Measurements from ENCODE around the gene BUD31. TPM values are rescaled to one million over a fixed set of nuclear protein-coding genes. Genes with fewer than 3 reads are reported as not detected.
"Not testable (repeated sequence)": the region's sequence is repeated elsewhere in the genome, so short reads cannot be mapped to it uniquely, and the experiment has no call there.

BUD31 gene
- total RNA-seq, 1 donor from 2014 or later: 121 TPM

DNA sequence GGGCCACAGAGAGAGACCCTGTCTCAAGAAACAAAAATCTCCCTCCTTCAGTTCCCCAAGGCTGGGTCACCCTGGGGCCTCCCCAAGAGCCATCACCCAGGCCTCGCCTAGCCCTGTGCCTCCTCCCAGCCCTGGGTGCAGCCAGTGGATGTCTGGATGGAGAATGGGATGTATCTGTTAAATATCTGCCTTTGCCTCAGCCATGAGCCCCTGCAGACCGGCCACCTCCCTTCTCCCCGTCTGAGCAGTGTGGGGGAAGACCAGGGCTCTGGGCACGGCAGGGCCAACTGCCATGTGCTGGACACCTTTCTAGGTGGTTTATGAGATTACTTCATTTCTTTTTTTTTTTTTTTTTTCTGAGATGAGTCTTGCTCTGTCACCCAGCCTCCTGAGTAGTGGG, 24.2 kb upstream of the BUD31 start:
- Histone ChIP-seq H3K27me3 (ENCODE audit: control insufficient read depth, insufficient read depth, low read length) (no peaks in the 10 kb centered on the region), H3K4me3 (ENCODE audit: low read depth, low read length) (no peak overlapping the region), H3K36me3 (ENCODE audit: control insufficient read depth, insufficient read depth, low read length) (peaks cover 45% of the 10 kb centered on the region)
- DNase-seq (ENCODE audit: low read depth) (no peak), FAIRE-seq (no peak)
- TF ChIP-seq, protein P1, sequence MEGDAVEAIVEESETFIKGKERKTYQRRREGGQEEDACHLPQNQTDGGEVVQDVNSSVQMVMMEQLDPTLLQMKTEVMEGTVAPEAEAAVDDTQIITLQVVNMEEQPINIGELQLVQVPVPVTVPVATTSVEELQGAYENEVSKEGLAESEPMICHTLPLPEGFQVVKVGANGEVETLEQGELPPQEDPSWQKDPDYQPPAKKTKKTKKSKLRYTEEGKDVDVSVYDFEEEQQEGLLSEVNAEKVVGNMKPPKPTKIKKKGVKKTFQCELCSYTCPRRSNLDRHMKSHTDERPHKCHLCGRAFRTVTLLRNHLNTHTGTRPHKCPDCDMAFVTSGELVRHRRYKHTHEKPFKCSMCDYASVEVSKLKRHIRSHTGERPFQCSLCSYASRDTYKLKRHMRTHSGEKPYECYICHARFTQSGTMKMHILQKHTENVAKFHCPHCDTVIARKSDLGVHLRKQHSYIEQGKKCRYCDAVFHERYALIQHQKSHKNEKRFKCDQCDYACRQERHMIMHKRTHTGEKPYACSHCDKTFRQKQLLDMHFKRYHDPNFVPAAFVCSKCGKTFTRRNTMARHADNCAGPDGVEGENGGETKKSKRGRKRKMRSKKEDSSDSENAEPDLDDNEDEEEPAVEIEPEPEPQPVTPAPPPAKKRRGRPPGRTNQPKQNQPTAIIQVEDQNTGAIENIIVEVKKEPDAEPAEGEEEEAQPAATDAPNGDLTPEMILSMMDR (IDR thresholded peaks at IDR 0.05; ENCODE audit: insufficient read depth, low read length, severe bottlenecking): no peak

DNA sequence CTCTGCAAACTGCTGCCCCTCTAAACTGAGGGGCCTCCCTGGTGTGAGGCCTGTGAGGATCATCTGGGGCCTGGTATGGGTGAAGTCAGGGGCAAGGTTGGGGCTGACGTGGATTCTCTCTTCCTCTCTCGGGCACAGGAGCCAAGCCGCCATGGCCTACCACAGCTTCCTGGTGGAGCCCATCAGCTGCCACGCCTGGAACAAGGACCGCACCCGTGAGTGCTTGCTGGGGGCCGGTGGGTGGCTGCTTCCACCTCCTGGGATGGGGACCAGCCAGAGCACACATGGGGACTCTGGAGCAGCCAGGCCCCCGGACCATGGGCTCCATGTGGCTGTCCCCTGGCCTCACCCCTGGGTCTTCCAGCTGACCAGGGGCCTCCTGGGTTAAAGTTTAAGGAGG, 23.2 kb upstream of the BUD31 start:
- Histone ChIP-seq H3K27me3 (ENCODE audit: control insufficient read depth, insufficient read depth, low read length) (no peaks in the 10 kb centered on the region), H3K4me3 (ENCODE audit: low read depth, low read length) (no peak overlapping the region), H3K36me3 (ENCODE audit: control insufficient read depth, insufficient read depth, low read length) (peaks cover 44% of the 10 kb centered on the region)
- FAIRE-seq (no peak), DNase-seq (ENCODE audit: low read depth) (no peak)
- TF ChIP-seq, protein P1 (IDR thresholded peaks at IDR 0.05; ENCODE audit: insufficient read depth, low read length, severe bottlenecking): no peak

DNA sequence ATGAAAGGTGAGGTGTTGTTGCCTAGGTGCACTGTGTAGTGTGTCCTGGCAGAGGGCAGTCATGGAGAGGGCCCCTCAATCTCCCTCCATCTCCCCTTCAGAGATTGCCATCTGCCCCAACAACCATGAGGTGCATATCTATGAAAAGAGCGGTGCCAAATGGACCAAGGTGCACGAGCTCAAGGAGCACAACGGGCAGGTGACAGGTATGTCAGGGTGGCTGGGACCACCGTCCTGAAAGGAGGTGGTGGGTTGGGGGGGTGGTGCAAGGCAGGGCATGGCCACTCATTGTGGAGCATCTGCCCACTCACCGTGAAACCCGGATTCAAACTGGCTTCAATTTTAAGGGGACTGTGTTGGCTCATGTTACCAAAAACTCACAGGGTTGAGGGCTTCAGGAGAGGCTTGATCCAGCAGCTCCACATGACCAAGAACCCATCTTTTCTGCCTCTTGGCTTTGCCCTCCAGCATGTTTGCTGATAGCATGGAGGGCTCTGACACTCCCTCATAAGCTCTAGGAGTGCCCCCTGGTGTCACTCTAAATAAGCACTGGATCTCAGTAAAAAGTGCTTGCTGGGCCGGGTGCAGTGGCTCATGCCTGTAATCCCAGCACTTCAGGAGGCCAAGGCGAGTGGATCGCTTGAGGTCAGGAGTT, 22.1 kb upstream of the BUD31 start:
- TF ChIP-seq, protein P1 (IDR thresholded peaks at IDR 0.05; ENCODE audit: insufficient read depth, low read length, severe bottlenecking): peak; percentile 24
- no peak for FAIRE-seq
- Histone ChIP-seq H3K27me3 (ENCODE audit: control insufficient read depth, insufficient read depth, low read length) (no peaks in the 10 kb centered on the region), H3K36me3 (ENCODE audit: control insufficient read depth, insufficient read depth, low read length) (peaks cover 42% of the 10 kb centered on the region), H3K4me3 (ENCODE audit: low read depth, low read length) (no peak overlapping the region)
- no peak for DNase-seq (ENCODE audit: low read depth)

DNA sequence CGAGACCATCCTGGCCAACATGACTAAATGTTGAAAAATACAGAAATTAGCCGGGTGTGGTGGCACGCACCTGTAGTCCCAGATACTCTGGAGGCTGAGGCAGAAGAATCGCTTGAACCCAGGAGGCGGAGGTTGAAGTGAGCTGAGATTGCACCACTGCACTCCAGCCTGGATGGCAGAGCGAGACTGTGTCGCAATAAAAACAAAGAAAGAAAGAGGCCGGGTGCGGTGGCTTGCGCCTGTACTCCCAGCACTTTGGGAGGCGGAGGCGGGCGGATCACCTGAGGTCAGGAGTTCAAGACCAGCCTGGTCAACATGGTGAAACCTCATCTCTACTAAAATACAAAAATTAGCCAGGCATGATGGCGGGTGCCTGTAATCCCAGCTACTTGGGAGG, 21.5 kb upstream of the BUD31 start:
- H3K4me3 ChIP-seq (ENCODE audit: low read depth, low read length); FAIRE-seq; DNase-seq (ENCODE audit: low read depth); H3K27me3 ChIP-seq (ENCODE audit: control insufficient read depth, insufficient read depth, low read length): not testable (repeated sequence)
- peaks cover 43% of the 10 kb centered on the region for H3K36me3 ChIP-seq (ENCODE audit: control insufficient read depth, insufficient read depth, low read length)

DNA sequence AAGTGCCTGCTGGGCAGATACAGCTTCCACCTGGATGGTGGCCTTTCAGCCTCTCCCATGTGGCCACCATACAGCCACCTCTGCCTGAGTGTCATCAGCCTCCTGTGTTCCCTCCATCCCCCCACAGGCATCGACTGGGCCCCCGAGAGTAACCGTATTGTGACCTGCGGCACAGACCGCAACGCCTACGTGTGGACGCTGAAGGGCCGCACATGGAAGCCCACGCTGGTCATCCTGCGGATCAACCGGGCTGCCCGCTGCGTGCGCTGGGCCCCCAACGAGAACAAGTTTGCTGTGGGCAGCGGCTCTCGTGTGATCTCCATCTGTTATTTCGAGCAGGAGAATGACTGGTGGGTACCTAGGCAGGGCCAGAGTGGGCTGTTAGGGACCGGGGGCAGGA, 20.9 kb upstream of the BUD31 start:
- DNase-seq (ENCODE audit: low read depth) (no peak), FAIRE-seq (no peak)
- Histone ChIP-seq H3K4me3 (ENCODE audit: low read depth, low read length) (no peak overlapping the region), H3K27me3 (ENCODE audit: control insufficient read depth, insufficient read depth, low read length) (no peaks in the 10 kb centered on the region), H3K36me3 (ENCODE audit: control insufficient read depth, insufficient read depth, low read length) (peaks cover 44% of the 10 kb centered on the region)
- TF ChIP-seq, protein P1 (IDR thresholded peaks at IDR 0.05; ENCODE audit: insufficient read depth, low read length, severe bottlenecking): no peak

DNA sequence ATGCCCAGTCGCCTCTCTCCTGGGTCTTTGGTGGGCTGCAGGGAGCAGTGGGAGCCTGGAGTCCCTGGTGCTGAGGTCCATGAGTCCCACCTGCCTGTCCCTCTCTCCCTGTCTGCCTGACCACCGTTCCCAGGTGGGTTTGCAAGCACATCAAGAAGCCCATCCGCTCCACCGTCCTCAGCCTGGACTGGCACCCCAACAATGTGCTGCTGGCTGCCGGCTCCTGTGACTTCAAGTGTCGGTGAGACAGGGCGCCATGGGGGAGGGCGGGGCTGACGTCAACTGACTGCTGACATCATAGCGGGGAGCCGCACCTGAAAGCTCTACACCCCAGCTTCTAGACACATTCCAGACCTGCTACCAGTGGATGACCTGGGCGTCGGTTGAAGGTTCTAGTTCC, 19.0 kb upstream of the BUD31 start:
- TF ChIP-seq, protein P1 (IDR thresholded peaks at IDR 0.05; ENCODE audit: insufficient read depth, low read length, severe bottlenecking): no peak
- no peak for DNase-seq (ENCODE audit: low read depth)
- no peak for FAIRE-seq
- Histone ChIP-seq H3K36me3 (ENCODE audit: control insufficient read depth, insufficient read depth, low read length) (peaks cover 49% of the 10 kb centered on the region), H3K4me3 (ENCODE audit: low read depth, low read length) (no peak overlapping the region), H3K27me3 (ENCODE audit: control insufficient read depth, insufficient read depth, low read length) (no peaks in the 10 kb centered on the region)
